T-helper 1 cell treated with Interleukin-12 subunit alpha and Interleukin-12 subunit beta and Interleukin-4 antibody, amounts not matched to agents 30 ng/mL and 1 ng/mL, for 36 hours (primary cell): ENCODE measurements around the gene ENDOV. TPM values are rescaled to one million over a fixed set of nuclear protein-coding genes. Genes with fewer than 3 reads are reported as not detected.

Source experiments
- intact Hi-C: fragments of 100-400 bp; cut with micrococcal nuclease; formaldehyde crosslinking; loops from one replicate; pipeline ENCODE4 v1.15.1; 2024
- total RNA-seq: library from RNA; stranded (reverse); gene quantifications from 2 replicates; pipeline ENCODE4 v1.2.3, GENCODE V29; 2022

The ENDOV gene
- total RNA-seq, 1 donor from 2014 or later, result 16.7 TPM

DNA sequence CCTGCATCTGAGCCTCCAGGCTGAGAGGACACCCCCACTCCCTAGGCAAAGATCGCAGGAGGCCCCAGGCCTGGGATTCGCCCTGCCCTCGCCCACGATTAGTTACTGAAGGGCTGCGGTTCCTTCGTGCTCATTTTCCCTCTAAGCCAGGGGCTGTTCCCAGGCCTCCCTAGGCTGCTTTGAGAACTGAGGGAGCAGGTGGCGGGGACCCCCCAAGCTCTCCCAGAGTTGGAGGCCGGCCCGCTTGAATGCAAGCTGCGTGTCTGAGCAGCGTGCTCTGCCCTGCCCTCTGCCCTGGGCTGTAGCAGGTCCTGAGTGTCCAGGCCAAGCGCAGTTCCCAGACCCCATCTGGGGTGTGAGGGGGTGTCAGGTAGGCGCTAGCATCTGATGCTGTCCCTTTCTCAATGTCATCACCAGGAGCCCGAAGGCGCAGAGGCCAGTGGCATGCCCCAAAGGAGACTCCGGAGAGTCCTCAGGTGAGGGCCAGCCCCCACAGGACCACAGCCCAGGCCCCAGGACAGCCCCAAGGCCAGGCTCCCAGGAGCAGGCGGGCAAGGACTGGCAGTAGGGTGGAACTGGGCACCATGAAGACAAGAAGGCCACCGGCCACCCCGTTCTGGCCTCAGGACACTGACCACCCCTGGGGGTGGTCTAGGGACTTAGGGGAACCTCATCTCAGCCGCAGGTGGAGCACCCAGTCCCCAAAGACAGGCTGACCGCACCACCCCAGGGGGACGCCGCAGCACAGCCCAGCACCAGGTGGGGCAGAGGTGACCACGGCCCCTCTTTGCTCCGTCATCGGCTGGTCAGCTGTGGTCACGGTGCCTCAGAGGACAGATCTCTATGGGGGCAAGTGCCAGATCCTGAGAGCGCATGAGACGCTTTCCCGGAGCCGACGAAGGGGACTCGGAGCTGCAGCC, 14.6 kb downstream of the ENDOV start:
- intact Hi-C loops, result loop anchor here (5.0 kb wide), 1 partner anchor 48 kb away; the partner anchor contains the start of gene NPTX1

DNA sequence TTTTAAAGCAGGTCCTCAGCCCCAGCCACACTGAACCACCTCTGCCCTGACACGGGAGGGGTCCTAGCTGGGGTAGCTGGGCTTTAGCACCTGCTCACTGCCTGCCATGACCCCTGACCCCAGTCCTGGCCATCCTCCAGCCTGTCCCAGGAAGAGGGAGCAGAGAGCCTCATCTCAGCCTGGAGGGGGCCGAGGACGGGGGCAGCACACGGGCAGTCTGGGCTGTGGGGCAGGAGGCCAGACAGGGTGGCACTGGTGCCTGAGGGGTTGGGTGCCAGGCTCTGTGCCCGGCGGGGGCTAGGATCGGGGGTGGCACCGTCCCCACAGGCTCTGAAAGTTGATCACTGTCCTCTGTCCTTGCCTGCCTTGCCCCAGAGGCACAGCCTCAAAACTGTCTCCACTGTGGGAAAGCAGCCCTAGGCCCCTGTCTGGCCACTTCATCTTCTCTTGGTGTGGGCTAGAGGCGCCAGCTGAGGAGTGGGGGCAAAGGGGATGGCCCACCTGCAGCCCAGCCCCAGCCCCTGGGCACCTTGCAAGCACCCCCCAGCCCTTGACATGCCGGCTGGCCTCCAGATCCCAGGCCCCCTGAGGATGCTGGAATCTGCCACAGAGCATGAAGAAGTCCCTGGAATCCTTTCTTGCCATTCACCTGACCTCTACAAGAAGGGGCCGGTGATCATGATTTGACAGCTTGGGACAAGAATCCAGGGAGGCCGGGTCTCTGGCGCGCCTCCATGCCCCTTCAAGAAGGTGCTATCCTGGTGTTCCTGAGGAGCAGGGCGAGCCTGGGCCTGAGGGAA, 15.7 kb downstream of the ENDOV start:
- intact Hi-C loops, result no loop called here

DNA sequence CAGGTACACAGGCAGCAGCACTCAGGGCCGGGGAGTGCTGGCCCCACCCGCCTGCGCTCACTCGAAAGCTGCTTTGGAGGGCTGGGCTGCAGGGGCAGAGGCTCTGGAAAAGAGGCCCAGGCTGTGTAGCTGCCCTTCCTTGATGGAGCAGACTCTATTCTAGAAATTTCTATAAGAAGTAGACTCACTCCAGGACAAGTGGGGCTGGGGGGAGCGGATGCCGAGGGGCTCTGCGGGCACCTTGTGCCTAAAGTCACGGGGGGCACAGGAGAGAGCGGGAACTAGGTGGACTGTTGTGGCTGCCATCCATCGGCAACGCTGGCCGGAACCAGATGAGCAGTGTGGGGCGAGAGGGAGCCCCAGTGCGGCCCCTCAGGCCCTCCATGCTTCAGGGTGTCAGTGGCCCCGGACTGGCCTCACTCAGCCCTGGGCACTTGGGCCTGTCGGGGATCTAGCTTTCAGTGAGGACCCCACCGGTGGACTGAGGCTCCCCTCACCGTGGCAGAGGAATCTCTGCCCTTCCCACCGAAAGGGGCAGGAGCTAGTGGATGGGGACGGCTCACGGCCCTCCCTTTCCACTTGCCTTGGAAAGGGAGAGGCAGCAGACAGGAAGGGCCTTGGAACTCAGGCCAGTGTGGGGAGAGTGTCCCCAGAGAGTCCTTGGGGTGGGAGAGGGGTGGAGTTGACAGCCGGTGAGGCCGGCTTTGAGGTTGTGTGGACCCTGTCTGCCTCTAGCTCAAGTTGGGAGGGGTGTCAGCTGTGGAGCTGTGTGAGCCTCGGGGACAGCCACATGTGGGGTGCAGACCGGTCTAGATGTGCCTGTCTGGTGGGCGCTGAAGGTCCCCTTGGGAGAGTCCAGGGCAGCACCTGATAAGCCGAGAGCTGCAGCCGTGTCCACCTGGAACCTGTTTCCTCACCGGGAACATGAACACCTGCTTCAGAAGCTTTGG, 16.6 kb downstream of the ENDOV start:
- intact Hi-C loops, result no loop called here

DNA sequence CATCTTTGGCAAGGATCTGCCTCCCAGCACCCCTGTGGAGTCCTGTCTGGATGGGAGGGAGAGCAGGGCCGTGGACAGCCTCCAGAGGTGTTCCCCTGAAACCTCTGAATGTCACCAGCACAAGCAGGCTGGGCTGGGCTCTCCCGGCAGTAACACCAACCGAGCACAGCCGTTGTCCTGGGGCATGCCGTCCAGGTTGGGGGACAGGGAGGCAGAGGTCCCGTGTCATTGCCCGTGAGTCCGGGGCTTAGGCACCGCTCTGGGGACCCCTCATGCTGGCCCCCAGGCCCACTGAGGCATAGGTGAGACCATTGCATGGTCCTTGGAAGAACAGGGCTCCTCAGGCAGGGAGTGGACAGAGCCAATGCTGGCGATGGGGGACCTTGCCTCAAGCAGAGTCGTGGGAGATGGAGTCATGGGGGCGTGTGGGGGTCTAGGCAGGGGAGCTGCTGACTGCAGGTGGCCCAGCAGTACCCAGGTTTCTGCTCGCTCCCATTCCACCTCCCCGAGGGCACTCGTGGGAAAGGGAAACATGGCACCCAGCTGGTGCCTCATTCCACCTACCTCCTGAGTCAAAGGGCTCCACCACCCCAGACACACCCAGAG, 17.5 kb downstream of the ENDOV start:
- intact Hi-C loops, result no loop called here

DNA sequence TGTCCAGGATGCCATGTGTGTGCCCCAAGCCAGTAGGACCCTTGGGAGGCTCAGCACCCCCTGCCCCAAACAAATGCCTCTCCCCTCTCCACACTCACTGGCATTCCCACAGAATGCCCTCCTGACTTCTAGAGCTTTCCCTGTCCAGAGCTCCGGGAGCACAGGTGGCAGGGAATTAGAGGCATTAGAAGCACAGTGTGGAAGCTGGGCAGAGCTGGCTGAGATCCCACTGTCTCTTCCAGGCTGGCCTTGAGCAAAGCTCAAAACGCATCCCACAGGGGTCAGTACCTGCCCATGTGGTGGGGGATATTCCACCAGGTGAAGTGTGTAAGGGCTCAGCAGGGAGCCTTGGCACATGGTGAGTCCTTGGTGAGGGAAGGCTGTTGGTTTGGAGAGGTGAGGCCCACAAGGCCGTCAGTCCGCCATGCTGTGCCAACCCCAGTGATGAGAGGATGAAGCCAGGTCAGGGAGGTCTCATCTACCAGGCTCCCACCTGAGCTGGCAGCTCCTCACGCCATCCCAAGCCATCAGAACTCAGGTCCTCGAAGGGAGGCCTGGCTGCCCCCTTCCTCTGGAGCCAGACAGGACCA, 18.1 kb downstream of the ENDOV start:
- intact Hi-C loops, result no loop called here

DNA sequence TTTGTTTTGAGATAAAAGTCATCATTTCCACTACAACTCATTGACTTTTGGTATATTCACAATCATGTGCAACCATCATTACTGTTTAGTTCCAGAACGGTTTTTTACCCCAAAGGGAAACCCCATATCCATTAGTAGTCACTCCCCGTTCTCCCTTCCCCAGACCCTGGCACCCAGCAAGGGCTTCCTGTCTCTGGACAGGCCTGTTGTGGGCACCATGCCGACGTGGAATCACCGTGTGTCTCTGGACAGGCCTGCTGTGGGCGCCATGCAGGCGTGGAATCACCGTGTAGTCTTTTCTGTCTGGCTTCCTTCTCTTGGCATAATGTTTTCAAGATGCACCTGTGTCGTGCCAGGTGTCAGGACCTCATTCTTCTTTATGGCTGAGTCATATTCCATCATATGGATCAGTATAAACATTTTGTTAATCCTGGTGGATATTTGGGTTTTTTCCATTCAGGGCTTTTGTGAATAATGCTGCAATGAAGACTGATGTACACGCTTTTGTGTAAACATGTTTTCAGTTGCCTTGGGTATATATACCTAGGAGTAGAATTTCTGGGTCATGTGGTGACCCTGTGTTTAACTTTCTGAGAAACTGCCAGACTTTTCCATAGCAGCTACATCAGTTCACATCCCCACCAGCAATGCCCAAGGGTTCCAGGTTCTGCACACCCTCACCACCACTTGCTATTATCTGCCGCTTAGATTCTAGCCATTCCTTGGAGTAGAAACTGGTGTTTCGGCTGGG, 19.1 kb downstream of the ENDOV start:
- intact Hi-C loops, result no loop called here

DNA sequence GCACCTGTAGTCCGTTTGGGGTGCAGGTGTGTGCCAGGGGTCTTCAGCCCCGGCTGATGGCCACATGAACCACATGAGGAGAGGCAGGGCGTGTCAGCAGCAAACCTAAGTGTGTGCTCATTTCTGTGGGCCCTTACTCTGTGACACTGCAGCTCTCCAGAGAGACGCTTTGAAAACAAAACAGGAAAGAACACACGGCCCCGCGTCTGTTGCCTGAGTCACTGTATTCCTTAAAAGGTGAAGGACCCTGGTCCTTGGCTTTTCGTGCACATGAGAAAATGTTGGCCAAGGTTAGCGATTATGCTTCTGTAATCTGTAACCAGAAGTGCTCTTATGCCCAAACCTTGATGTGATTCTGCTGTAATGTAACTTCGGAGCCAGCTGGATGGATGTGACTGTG, 22.6 kb downstream of the ENDOV start:
- intact Hi-C loops, result no loop called here

DNA sequence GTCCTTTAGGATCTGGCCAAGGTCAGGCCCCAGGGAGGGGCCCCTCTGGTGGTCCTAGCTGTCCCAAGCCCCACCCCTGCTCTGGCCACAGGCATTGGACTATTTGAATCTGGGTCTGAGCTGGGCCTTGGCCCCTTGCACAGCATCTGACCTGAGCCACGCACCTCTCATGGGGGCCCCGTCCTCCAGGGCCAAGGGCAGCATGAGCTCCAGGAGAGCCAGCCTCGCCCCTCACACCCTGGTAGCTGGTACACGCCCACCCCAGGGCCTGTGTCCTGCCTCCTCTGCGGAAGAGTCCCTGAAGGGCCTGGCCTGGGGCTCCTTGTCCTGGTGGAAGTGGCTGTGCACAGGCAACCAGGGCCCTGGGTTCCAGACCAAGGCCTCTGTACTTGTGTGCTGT, 23.8 kb downstream of the ENDOV start:
- intact Hi-C loops, result no loop called here

DNA sequence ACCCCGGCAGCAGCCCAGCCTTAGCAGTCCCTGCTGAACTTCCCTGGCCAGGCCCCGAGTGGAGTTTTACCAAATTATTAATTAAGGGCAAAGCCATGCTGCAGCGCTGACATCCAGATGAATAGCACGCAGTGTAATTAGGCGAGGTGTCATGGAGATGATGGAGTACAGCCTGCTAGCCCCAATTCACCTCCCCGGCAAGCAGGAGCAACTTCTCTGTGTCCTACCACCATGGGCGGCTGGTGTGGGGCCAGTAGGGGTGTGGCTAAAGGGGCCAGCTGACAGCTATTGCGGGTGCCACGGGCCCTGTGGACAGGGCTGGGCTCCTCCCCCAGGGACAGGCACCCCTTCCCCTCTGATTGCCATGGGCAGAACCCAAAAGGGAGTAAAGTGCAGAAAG, 24.5 kb downstream of the ENDOV start:
- intact Hi-C loops, result no loop called here

DNA sequence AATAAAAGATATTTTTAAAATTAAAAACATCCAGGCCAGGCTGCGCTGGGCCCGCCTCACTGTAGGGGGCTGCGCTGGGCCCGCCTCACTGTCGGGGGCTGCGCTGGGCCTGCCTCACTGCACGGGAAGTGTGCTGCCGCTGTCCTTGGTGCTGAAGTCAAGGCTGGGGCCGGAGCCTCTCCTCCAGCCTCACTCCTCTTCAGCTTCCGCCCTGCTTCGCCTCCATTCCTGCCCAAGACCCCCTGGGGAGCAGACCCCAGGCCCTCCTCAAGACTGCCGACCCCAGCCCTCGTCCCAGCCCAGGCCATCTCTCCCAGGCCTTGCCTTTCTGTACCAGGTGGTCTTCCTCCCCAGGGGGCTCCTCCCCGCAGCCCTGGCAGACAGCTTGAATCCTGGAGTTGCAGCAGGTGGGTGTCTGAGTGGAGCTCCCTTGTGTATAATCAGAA, 26.2 kb downstream of the ENDOV start:
- intact Hi-C loops, result no loop called here

DNA sequence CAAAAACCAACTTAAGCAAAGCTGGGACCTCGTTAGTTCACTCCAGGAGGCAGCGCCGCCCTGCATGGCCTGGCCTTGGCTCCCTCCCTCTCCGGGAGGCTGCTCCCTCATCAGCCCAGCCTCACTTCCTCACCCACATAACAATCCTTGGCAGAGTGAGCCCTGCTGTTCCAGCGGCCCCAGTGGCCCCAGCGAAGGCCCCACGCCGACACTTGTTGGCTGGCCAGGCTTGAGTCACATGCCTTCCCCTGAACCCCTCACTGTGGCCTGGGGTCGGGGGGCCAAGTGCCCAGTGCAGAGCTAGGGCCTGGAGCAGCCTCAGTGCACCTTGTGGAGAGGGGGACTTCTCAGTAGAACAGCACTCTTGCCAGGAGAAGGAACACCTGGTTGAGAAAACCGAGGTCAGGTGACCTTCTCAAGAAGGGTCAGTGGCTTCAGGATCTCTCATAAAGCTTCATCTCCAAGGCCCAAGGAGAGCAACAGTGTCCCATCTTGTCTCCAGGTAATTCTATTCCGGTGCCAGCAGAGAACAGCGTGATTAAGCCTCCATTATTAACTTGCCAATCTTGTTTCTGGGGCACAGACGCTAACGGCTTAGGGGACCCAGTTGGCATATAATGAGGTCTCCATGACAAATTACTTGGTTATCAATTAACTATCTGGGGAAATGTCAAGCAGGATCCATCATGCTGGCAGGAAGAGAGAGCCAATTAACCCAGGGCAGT, 26.8 kb downstream of the ENDOV start:
- intact Hi-C loops, result no loop called here

DNA sequence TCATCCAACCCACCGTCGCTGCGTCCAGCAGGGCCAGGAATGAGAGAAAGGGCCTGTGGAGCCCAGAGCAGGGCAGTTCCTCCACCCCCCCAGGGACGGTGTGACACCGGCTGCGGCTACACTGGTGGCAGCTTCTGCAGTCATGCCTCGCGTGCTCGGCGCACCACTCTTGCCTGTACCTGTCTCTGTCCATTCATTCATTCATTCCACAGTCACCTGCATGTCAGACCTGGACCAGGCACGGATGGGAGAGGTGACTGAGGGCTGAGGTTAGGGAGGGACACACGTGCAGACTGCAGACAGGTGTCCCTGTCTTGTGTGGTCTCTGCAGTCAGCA, 27.3 kb downstream of the ENDOV start:
- intact Hi-C loops, result no loop called here

DNA sequence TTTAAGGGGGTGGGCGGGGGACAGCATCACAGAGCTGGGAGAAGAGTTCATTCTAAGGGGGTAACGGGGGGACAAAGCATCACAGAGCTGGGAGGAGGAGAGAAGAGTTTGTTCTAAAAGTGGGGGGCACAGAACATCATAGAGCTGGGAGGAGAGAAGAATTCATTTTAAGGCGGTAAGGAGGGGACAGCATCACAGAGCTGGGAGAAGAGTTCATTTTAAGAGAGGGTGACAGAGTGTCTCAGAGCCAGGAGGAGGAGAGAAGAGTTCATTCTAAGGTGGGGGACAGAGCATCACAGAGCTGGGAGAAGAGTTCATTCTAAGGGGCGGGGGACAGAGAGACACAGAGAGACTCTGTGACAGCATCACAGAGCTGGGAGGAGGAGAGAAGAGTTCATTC, 27.8 kb downstream of the ENDOV start:
- intact Hi-C loops, result no loop called here

DNA sequence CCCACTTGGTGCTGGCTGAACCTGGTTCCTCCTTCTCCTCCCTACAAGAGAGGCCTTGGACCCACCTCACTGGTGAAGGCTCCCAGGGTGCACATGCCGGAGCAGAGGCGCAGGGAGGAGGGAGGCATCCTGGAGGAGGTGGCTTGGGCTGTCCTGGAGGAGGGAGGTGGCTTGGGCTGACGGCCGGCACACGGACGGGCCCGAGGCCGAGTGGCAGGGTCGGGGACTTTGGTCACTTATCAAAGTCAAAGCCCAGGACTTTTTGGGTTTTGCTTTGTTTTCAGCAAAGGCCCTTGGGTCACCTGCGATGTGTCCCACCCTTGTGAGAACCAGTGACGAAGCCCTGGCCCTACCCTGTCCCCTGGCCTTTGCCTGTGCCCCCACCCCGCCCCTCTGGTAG, 28.5 kb downstream of the ENDOV start:
- intact Hi-C loops, result no loop called here

DNA sequence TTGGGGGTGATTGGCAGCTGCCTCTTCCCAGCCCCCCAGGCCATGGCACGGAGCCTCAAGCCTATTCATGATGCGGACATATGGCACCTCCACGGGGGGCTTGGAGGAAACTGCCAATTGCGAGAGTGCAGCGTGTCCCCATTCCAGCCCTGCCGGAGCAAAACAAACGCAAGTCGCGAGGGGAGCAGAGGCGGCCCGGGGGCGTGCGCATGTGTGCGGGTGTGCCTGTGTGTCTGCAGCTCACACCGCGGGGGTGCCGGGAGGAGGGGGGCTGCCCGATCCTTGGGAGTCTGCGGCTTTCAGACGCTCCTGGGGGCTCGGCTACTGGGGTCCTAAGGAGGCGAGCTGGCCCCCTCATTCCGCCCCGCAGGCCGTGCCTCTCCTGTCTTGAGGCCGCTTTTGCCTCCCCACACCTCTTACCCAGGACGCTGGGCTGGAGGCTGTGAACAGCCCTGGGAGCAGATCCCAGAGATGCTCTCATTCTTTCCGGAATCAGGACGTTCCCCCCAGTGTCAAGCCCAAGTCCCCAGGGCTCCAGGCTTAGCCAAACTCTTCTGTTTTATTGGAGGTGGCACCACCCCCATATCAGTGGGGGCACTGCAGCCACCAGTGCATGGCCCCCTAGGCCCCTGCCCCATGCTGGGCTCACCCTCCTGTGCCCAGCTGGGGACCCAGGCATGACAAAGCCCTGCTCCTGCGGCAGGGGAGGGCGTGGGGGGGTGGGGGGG, 29.1 kb downstream of the ENDOV start:
- intact Hi-C loops, result no loop called here

DNA sequence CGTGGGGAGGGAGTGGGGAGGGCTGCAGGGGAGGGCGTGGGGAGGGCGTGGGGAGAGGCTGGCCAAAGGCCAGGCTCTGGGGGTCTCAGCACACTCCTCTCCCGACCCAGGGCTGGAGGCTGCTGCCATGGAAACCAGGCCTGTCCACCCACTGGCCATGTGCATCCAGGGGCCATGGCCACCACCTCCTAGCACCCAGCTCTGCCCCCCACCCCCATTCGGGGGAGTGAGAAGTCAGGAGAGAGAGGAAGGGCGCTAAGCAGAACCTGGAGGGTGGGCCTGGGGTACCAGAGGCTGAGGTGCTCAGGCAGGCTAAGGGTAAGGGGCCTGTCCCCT, 29.6 kb downstream of the ENDOV start:
- intact Hi-C loops, result no loop called here

DNA sequence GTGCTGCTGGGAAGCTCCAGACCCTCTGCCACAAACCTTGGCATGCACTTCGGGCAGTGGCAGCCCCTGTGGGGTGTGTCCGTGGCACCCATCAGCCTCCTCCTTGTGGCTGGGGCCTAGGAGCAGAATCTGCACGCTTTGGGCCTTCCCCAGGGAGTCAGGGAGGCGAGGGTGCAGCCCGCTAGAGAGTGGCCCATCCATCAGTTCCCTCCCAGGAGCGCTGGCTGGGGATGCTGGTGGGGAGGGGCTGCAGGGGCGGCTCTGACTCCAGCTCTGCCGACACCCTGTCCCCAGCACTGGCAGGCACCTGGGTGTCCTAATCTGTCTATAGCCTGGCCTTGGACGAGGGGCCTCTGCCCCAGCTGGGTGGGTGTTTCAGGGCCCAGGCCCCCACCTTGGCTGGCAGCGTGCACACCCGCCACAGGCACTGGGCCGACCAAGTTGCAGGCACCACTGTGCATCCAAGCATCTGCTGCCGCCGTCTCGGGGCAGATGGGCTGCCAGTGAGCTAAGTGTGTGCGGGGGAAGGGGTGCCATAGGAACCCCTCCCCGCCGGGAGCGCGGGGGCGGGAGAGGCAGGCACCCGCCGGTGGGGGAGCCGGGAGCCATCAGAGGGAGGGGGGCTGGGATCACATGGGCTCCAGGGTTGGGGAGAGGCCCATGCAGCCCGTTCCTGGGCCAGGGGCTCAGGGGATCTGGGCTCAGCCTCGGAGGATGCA, 30.2 kb downstream of the ENDOV start:
- intact Hi-C loops, result no loop called here

DNA sequence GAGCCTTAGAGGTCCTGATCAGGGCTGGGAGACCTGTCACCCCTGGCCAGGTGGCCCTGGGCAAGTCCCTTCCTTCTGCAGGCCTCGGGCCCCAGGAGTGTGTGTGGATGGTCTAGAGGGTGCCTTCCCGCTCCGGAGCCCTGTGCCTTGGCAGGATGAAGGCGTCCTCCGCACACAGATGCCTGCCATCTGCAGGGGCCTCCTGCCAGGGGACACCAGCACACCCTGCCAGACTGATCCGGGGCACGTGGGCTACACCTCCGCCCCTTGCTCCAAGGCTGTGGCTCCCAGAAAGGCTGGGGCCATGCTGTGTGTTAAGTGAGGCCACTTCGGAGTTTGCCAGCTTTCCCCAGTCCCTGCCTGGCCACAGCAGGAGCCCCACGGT, 30.8 kb downstream of the ENDOV start:
- intact Hi-C loops, result no loop called here
